Measurements from ENCODE around the gene COLQ.
"Not testable (repeated sequence)": the region's sequence is repeated elsewhere in the genome, so short reads cannot be mapped to it uniquely, and the experiment has no call there.

Gene COLQ

DNA sequence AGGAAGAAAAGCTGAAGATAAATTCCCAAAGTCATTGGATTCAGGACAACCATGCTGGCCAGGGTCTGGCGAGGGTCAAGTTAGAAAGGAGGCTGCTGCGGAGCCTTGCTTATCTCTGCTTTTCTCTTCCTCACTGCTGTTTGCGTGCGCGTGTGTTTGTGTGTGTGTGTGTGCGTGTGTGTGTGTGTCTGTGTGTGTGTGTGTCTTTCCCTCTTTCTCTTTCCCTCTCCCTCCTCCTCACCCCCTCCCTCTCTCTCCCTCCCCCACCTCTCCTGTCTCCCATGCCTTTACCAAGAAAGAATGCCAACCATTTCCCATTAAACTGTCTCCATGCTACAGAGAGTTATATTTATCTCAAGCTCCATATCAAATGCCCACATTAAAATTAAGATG, at the start of gene COLQ:
TSS of gene COLQ (minus strand) at position 134 of the 393 bp plus-strand sequence. CDS start at position 53, 81 bp downstream.
- H3K4me3 Mint-ChIP-seq = peak within 1 kb of the TSS; percentile 62

DNA sequence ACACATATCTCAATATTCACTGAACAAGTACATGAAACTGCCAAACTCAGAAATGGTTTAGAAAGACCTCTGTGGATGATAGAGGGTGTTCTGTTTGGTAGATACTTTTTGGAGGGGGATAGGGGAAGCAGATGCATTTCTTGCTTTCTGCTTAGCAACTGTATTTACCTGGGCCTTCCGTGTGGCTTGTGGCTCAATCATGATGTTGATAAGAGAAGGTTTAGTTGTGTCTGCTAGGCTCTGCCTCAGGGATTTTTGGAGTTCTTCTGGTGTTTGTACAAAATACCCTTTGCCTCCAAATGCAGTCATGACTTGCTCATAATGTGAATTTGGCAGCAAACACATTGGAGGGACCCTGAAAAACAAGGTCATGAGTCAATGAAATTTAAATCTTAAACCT, 41.7 kb upstream of the COLQ start:
- Mint-ChIP-seq H3K9me3 (no peaks in the 10 kb centered on the region), H3K4me3 (no peak overlapping the region), H3K27ac (no peak overlapping the region), H3K36me3 (peaks cover 11% of the 10 kb centered on the region), H3K27me3 (no peaks in the 10 kb centered on the region), H3K4me1 (no peaks in the 10 kb centered on the region)

More for the DNA sequence above, at the start of gene COLQ:
- peaks cover 1% of the 10 kb centered on the region for H3K36me3 Mint-ChIP-seq
- H3K4me1 Mint-ChIP-seq = peaks cover 22% of the 10 kb centered on the region
- peaks cover 2% of the 10 kb centered on the region for H3K27me3 Mint-ChIP-seq
- no peak within 1 kb of the TSS for H3K27ac Mint-ChIP-seq
- H3K9me3 Mint-ChIP-seq = no peaks in the 10 kb centered on the region

DNA sequence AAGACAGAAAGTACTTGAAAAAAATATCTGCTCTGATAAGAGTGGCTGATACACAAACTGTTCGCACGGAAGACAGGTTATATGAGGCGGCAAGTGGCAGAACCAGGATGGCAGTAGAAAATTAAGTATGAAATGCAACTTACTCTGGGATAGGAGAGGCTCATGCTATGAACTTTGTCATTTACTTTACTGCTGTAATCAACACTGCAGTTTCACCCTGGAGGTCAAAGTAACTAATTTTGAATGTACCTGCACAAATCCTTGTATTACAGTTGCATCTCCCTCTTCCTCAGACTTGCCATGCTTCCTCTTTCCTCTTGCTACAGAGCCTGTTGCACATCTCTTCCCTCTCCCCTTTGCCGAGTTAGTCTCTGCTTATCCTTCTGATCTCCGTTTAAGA, 41.1 kb upstream of the COLQ start:
- no peaks in the 10 kb centered on the region for H3K27me3 Mint-ChIP-seq
- no peak overlapping the region for H3K27ac Mint-ChIP-seq
- H3K4me3 Mint-ChIP-seq = no peak overlapping the region
- H3K4me1 Mint-ChIP-seq = peaks cover 3% of the 10 kb centered on the region
- peaks cover 8% of the 10 kb centered on the region for H3K36me3 Mint-ChIP-seq
- no peaks in the 10 kb centered on the region for H3K9me3 Mint-ChIP-seq

DNA sequence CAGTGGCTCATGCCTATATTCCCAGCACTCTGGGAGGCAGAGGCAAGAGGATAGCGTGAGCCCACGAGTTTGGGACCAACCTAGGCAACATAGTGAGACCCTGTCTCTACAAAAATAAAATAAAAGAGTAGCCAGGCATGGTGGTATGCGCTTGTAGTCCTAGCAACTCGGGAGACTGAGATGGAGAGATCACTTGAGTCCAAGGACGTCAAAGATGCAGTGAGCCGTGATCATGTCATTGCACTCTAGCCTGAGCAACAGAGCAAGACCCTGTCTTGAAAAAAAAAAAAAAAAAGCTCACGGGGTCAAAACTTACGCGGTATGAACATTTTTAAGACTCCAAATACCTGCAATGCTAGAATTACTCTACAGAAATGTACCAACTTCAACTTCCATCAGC, 37.1 kb upstream of the COLQ start:
- H3K36me3 Mint-ChIP-seq = peaks cover 3% of the 10 kb centered on the region
- H3K27ac Mint-ChIP-seq = no peak overlapping the region
- H3K9me3 Mint-ChIP-seq = no peaks in the 10 kb centered on the region
- no peak overlapping the region for H3K4me3 Mint-ChIP-seq
- no peaks in the 10 kb centered on the region for H3K27me3 Mint-ChIP-seq
- peaks cover 14% of the 10 kb centered on the region for H3K4me1 Mint-ChIP-seq

DNA sequence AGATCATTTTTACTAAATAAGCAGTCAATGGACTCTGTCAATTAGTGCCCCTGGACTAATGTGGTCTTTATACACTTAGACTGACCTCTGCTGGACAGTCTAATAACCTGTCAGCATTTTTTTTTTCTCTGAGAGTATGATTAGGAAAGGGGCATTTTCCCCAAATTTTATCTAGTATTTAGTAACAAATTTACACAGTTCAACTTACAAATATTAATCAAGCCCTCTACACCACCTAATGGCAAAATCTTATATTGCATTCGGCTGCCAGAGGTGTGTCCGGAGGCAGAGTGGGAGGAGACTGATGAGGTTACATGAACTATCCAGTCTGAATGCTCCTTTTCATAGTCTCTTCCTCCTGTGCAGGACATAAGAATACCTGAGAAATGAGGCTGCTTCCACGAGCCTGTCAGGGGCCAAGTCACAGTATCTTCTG, 36.0 kb upstream of the COLQ start:
- Mint-ChIP-seq H3K4me3 (no peak overlapping the region), H3K27ac (no peak overlapping the region), H3K27me3 (no peaks in the 10 kb centered on the region), H3K9me3 (no peaks in the 10 kb centered on the region), H3K4me1 (peaks cover 14% of the 10 kb centered on the region), H3K36me3 (peaks cover 1% of the 10 kb centered on the region)

- Mint-ChIP-seq H3K27ac (peak overlapping the region; percentile 72), H3K9me3 (no peaks in the 10 kb centered on the region), H3K27me3 (no peaks in the 10 kb centered on the region), H3K36me3 (peaks cover 3% of the 10 kb centered on the region), H3K4me3 (no peak overlapping the region), H3K4me1 (peaks cover 14% of the 10 kb centered on the region)
These were observed 35.0 kb upstream of the COLQ start for GRCh38 chr3:15556512-15556911.

- Mint-ChIP-seq H3K27me3 (no peaks in the 10 kb centered on the region), H3K9me3 (peaks cover 4% of the 10 kb centered on the region), H3K27ac (no peak overlapping the region), H3K36me3 (peaks cover 12% of the 10 kb centered on the region), H3K4me1 (peaks cover 14% of the 10 kb centered on the region), H3K4me3 (no peak overlapping the region)
These were observed 32.2 kb upstream of the COLQ start for GRCh38 chr3:15553749-15554148.

- peaks cover 7% of the 10 kb centered on the region for H3K9me3 Mint-ChIP-seq
- H3K4me1 Mint-ChIP-seq = peaks cover 7% of the 10 kb centered on the region
- peaks cover 13% of the 10 kb centered on the region for H3K36me3 Mint-ChIP-seq
- H3K27me3 Mint-ChIP-seq = no peaks in the 10 kb centered on the region
- no peak overlapping the region for H3K4me3 Mint-ChIP-seq
- no peak overlapping the region for H3K27ac Mint-ChIP-seq
These were observed 30.4 kb upstream of the COLQ start for GRCh38 chr3:15551902-15552301.

DNA sequence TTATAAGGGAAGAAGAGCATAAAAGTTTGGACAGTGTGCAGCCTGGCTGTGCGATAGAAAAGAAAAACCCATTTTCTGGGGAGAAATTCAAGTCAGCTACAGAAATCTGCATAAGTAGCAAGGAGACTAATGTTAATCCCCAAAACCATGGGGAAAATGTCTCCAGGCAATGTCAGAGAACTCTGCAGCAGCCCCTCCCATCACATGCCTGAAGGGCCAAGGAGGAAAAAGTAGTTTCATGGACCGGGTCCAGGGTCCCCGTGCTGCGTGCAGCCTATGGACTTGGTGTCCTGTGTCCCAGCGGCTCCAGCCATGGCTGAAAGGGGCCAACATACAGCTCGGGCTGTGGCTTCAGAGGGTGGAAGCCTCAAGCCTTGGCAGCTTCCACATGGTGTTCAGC, 28.3 kb upstream of the COLQ start:
- no peaks in the 10 kb centered on the region for H3K4me1 Mint-ChIP-seq
- H3K36me3 Mint-ChIP-seq = peaks cover 16% of the 10 kb centered on the region
- no peak overlapping the region for H3K27ac Mint-ChIP-seq
- H3K9me3 Mint-ChIP-seq = peaks cover 17% of the 10 kb centered on the region
- H3K4me3 Mint-ChIP-seq = no peak overlapping the region
- H3K27me3 Mint-ChIP-seq = no peaks in the 10 kb centered on the region

- Mint-ChIP-seq H3K27me3 (no peaks in the 10 kb centered on the region), H3K9me3 (peaks cover 13% of the 10 kb centered on the region), H3K36me3 (peaks cover 7% of the 10 kb centered on the region), H3K4me3 (no peak overlapping the region), H3K27ac (no peak overlapping the region), H3K4me1 (peaks cover 21% of the 10 kb centered on the region)
These were observed 21.1 kb upstream of the COLQ start for GRCh38 chr3:15542614-15543013.

DNA sequence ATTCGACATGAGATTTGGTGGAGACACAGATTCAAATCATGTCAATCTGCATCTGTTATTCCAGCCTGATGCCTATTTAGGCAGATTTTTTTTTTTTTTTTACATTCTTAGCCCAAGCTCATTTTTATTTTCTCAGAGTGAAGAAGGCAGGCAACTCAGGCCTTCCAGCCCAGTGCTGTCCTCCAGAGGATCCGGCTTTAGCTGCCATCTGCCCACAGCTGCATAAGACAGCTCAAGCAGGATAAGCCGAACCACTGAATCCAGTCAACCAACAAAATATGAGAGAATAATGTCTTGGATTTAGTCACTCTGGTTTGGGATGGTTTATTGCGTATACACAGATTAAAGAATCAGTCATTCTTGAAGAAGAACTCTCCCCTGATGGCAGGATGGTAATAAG, 19.9 kb upstream of the COLQ start:
- Mint-ChIP-seq H3K27me3 (no peaks in the 10 kb centered on the region), H3K27ac (no peak overlapping the region)

GRCh38 chr3:15539066-15539465, 17.6 kb upstream of the COLQ start:
- H3K4me1 Mint-ChIP-seq = peaks cover 49% of the 10 kb centered on the region

More for the DNA sequence above, 19.9 kb upstream of the COLQ start:
- peaks cover 5% of the 10 kb centered on the region for H3K9me3 Mint-ChIP-seq
- peaks cover 33% of the 10 kb centered on the region for H3K4me1 Mint-ChIP-seq
- peaks cover 3% of the 10 kb centered on the region for H3K36me3 Mint-ChIP-seq
- H3K4me3 Mint-ChIP-seq = no peak overlapping the region

DNA sequence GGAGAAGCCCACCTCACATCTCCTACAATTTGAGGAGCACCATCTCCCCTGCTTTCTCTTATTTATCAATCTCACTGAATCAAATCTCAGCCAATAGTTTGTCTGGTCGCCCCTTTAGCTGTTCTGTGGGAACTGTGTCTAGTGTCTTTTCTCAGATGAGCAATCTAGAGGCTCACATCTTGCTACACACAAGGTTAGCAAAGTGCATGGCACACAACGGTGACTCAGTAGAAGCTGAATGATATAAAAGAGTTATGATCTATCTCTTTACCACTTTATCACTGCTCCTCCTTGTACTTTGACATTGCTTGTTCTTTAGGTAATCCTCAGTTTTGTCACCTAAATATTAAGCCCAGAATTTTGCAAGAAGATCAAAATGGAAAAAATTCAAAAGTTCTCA, 16.8 kb upstream of the COLQ start:
- H3K9me3 Mint-ChIP-seq = no peaks in the 10 kb centered on the region
- peaks cover 4% of the 10 kb centered on the region for H3K36me3 Mint-ChIP-seq
- no peaks in the 10 kb centered on the region for H3K27me3 Mint-ChIP-seq
- H3K27ac Mint-ChIP-seq = peak overlapping the region; percentile 47
- peak overlapping the region; percentile 12 for H3K4me3 Mint-ChIP-seq
- H3K4me1 Mint-ChIP-seq = peaks cover 49% of the 10 kb centered on the region

More at GRCh38 chr3:15539066-15539465, 17.6 kb upstream of the COLQ start:
- Mint-ChIP-seq H3K4me3 (no peak overlapping the region), H3K27ac (no peak overlapping the region), H3K27me3 (no peaks in the 10 kb centered on the region), H3K36me3 (peaks cover 4% of the 10 kb centered on the region), H3K9me3 (no peaks in the 10 kb centered on the region)

GRCh38 chr3:15536856-15537255, 15.3 kb upstream of the COLQ start:
- Mint-ChIP-seq H3K27me3 (no peaks in the 10 kb centered on the region), H3K4me1 (peaks cover 49% of the 10 kb centered on the region), H3K9me3 (no peaks in the 10 kb centered on the region), H3K27ac (peak overlapping the region; percentile 47), H3K36me3 (peaks cover 4% of the 10 kb centered on the region), H3K4me3 (peak overlapping the region; percentile 66)

DNA sequence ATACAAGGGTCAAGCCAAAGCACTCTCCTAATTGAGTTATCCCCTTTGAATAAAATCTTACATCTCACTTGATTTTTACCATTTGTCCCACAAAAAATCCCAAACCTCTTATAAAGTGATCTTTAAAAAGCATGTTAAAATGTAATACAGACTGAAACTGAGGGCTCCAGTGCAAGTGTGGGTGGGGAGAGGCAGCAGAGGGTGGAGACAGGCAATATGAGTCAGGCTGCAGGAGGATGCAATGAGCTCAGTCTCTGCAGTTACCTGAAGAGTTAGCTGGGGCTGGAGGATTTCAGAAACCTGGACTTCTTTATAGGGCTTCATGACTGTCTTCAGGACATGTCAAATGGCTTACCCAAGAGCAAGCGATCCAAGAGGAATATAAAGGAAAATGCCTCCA, 14.2 kb upstream of the COLQ start:
- Mint-ChIP-seq H3K9me3 (no peaks in the 10 kb centered on the region), H3K4me3 (peak overlapping the region; percentile 73), H3K36me3 (peaks cover 4% of the 10 kb centered on the region), H3K4me1 (peaks cover 49% of the 10 kb centered on the region), H3K27ac (peak overlapping the region; percentile 80), H3K27me3 (no peaks in the 10 kb centered on the region)

- peaks cover 51% of the 10 kb centered on the region for H3K4me1 Mint-ChIP-seq
- not testable (repeated sequence) for H3K4me3 Mint-ChIP-seq, H3K9me3 Mint-ChIP-seq, H3K27me3 Mint-ChIP-seq, H3K27ac Mint-ChIP-seq, H3K36me3 Mint-ChIP-seq
These were observed 11.1 kb upstream of the COLQ start for GRCh38 chr3:15532614-15533013.

GRCh38 chr3:15531346-15531745, 9.8 kb upstream of the COLQ start:
- peaks cover 2% of the 10 kb centered on the region for H3K36me3 Mint-ChIP-seq
- H3K4me3 Mint-ChIP-seq = no peak overlapping the region
- H3K9me3 Mint-ChIP-seq = no peaks in the 10 kb centered on the region
- H3K4me1 Mint-ChIP-seq = peaks cover 38% of the 10 kb centered on the region
- no peaks in the 10 kb centered on the region for H3K27me3 Mint-ChIP-seq
- H3K27ac Mint-ChIP-seq = no peak overlapping the region
